B cell (primary cell): Measurements from ENCODE around the gene CACYBP.

Experiments
- CTCF ChIP-seq: fragments of 200-600 bp; IDR thresholded peaks from one replicate; pipeline ENCODE4 v1.8.0; 2022; ENCODE audit warnings: antibody characterized with exemption, mild to moderate bottlenecking
- EZH2 ChIP-seq: IDR thresholded peaks from 2 replicates; pipeline ENCODE4 v1.6.1; 2012; ENCODE audit warnings: borderline replicate concordance, low read depth, mild to moderate bottlenecking, moderate library complexity, low read length; ENCODE audit not compliant: insufficient read depth, poor library complexity, severe bottlenecking

- TF ChIP-seq EZH2 (no peak), CTCF (no peak)
Measured at GRCh38 chr1:175054736-175055135, 55.0 kb downstream of the CACYBP start.
